Stimulated activated CD8-positive, alpha-beta memory T cell treated with anti-CD3 and anti-CD28 coated beads, Interleukin-7, amount 100 ng/mL, for 24 hours (primary cell): ENCODE data around the gene GOLGA5.
"Not testable (repeated sequence)": the region's sequence is repeated elsewhere in the genome, so short reads cannot be mapped to it uniquely, and the experiment has no call there.

Source experiments
- DNase-seq: peaks from one replicate; pipeline ENCODE4 v3.0.0-alpha.2; 2020; ENCODE audit warnings: low read depth

GOLGA5 gene

GRCh38 chr14:92780444-92781232, 13.5 kb upstream of the GOLGA5 start:
- no peak for DNase-seq

DNA sequence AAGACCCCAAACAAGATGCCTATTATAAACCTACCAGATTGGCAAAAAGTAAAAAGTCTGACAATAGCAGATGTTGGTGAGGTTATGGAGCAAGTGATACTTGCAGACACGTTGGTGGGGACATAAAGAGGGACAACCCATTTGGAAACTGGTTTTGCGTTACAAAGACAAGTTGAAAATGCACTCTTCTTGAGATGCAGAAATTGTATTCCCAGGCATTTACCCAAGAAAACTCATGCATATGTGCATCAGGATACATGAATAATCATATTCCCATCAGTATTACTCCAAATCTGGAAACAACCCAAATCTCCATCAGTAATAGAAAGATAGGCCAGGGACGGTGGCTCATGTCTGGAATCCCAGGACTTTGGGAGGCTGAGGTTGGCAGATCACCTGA, 12.8 kb upstream of the GOLGA5 start:
- DNase-seq: no peak

DNA sequence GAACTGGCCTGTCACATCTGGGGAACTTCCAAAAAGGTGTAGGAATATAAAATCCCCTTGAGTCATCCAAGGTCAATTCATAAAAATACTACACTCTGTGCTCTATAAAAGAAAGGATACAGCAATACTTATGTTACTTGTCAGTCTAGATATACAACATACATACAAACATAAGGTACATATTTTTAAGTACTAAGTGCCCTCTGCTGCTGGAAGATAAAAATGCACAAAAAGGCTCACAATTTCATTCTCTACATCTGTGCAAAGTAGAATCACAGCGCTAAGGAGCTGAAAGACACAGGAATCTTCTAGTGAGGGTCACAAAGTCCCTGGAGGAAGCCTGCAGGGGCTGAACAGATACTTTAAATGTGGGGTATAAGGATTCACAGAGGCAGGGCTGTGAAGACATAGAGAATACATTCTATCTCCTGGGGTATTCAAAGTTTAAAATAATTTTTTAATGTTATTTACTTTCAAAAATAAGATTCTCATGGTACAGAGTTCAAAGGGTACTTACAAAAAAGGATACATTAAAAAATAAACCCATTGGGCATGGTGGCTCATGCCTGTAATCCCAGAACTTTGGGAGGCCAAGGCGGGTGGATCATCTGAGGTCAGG, 10.2 kb upstream of the GOLGA5 start:
- no peak for DNase-seq

GRCh38 chr14:92785667-92786426, 8.3 kb upstream of the GOLGA5 start:
- DNase-seq: no peak

- no peak for DNase-seq
Measured at GRCh38 chr14:92786427-92786756, 7.7 kb upstream of the GOLGA5 start.

DNA sequence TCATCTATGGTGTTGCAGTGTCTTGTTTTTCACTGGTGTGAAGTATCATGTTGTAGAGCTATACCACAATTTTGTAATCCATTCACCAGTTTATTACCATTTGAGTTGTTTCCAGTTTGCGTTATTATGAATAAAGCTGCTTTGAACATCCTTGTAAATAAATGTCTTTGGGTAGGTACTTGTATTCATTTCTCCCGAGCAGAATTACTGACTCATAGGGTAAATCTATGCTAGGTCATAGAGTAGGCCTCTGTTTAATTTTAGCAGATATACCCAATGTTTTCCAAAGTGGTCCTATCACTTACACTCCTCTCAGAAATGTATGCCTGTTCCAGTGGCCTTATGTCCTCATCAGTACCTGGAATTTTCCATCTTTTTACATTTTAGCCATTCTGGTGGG, 6.6 kb upstream of the GOLGA5 start:
- DNase-seq: no peak

- no peak for DNase-seq
Measured at GRCh38 chr14:92789457-92790089, 4.5 kb upstream of the GOLGA5 start.

GRCh38 chr14:92792885-92793284, 1.2 kb upstream of the GOLGA5 start:
- DNase-seq: no peak

GRCh38 chr14:92794547-92794941, 439 bp downstream of the GOLGA5 start:
- no peak for DNase-seq

- DNase-seq: no peak
Measured at GRCh38 chr14:92794961-92795360, 856 bp downstream of the GOLGA5 start.

GRCh38 chr14:92797935-92798653, 4.0 kb downstream of the GOLGA5 start:
- DNase-seq: no peak

GRCh38 chr14:92798811-92799210, 4.7 kb downstream of the GOLGA5 start:
- no peak for DNase-seq

- DNase-seq: no peak
Measured at GRCh38 chr14:92800012-92800411, 5.9 kb downstream of the GOLGA5 start.

DNA sequence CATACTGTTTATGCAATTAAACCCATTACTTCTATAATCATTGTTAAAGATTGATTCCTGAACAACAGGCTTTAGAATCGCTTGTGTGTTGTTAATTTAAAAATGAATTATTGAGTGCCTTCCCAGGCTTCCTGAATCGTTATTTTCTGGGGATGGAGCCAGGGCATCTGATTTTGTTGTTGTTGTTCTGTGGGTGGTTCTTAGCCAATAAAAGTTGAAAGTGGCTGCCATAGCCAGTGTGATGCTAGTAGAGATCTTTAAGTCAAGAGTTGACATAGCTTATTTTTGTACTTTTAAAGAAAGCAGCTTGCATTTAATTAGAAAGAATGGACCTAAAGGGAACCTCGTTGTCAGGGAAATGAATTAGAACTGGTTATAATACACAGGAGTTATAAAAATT, 6.4 kb downstream of the GOLGA5 start:
- DNase-seq: no peak

DNA sequence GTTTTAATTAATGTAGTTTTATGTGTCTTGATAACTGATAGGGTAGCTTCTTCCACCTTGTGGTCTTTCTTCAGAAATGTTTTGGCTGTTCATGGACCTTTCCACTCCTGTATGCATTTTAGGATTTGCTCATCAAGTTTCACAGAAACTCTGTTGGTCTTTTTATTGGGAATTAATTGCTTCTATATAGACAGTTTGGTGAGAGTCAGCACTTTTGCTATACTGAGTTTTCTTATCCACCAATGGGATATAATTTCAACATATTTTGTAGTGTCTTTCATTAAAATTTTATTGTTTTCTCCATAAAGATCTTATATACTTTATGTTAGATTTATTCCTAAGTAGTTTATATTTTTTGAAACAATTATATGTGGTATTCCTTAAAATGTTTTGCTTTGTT, 7.8 kb downstream of the GOLGA5 start:
- DNase-seq: no peak

GRCh38 chr14:92802678-92803077, 8.6 kb downstream of the GOLGA5 start:
- no peak for DNase-seq

DNA sequence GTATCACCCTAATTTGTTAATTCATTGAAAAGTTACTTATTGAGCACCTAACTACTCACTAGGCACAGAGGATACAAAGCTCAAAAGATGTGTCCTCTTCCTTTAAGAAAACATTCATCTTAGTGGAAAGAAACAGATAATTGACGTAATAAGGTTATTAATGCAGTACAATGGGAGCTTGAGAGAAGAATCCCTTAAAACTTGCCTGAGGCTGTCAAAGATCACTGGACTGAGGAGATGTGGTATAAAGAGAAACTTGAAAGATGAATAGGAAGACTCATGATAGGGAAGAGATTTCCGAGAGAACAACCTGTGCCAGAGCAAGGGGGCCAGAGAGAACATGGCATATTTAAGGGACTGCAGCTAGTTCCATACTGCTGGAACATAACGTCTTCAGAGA, 19.1 kb downstream of the GOLGA5 start:
- DNase-seq: no peak

DNA sequence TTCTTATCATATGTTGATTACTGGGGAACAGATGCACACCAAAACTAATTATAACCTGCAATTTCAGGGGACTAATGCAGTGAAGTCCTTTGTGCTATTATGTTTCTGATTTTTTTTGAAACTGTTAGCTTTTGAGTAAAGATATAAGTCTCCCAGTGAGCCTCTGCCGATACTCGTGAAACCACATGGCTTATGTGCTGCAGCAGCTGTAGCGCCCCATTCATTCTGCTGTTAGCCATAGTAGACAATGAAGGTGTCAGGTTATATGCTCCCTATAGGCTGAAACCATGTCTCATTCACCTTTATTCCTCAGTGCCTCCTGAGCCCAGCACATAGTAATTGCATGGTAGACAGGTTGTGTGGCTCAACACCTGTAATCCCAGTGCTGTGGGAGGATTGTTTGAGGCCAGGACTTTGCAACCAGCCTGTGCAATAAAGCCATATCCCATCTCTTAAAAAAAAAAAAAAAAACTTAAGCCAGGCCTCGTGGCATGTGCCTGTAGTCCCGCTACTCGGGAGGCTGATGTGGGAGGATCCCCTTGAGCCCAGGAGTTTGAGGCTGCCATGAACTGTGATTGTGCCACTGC, 25.0 kb downstream of the GOLGA5 start:
- no peak for DNase-seq

- not testable (repeated sequence) for DNase-seq
Measured at GRCh38 chr14:92819680-92820535, 25.8 kb downstream of the GOLGA5 start.

- not testable (repeated sequence) for DNase-seq
Measured at GRCh38 chr14:92820536-92820840, 26.4 kb downstream of the GOLGA5 start.

DNA sequence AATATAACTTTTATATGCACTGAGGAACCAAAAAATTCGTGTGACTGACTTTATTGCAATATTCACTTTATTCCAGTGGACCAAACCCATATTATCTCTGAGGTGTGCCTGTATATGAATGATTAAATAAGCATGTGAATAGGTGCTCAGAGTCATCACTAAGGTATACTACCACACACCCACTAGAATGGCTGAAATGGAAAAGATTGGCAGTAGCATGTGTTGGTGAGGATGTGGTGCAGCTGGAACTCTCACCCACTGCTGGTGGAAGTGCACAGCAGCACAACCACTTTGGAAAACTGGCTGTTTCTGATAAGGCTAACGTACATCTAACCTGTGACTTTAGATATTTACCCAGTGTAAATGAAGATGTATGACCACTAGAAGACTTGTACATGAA, 36.8 kb downstream of the GOLGA5 start:
- DNase-seq: no peak
